ENCODE data around the gene ANKEF1. TPM values are rescaled to one million over a fixed set of nuclear protein-coding genes. Genes with fewer than 3 reads are reported as not detected.

Gene ANKEF1
- total and polyA plus RNA-seq, 2 donors (not counting 1 experiment from before 2014, with no cell fraction given), result 1.1 to 3.0 TPM

GRCh38 chr20:10047427-10047826 is 12.6 kb downstream of the ANKEF1 start:
- Histone ChIP-seq H3K27me3 (replicated peaks in 1 of 4; ENCODE audit: control extremely low read depth in 1 of 4, control insufficient read depth in 3 of 4, insufficient read depth in 4 of 4, low read length in 3 of 4) (no peaks in the 10 kb centered on the region), H3K79me2 (ENCODE audit: control insufficient read depth, insufficient read depth, low read length) (no peaks in the 10 kb centered on the region), H3K4me2 (replicated peaks; ENCODE audit: low read depth, low read length, poor library complexity, severe bottlenecking) (no peak overlapping the region), H2AFZ (ENCODE audit: insufficient read depth, low read depth, low read length, poor library complexity, severe bottlenecking) (no peak overlapping the region), H3K9ac (ENCODE audit: low read length) (no peak overlapping the region), H3K4me3 (ENCODE audit: control extremely low read depth in 1 of 5, extremely low read depth in 1 of 5, insufficient read depth in 1 of 5, low read depth in 2 of 5, low read length in 4 of 5) (no peak overlapping the region), H3K9me3 (ENCODE audit: control extremely low read depth in 1 of 3, control insufficient read depth in 2 of 3, insufficient read depth in 1 of 3, low read length in 2 of 3) (no peaks in the 10 kb centered on the region), H3K4me1 (ENCODE audit: control insufficient read depth in 2 of 2, insufficient read depth in 2 of 2, low read length in 2 of 2) (no peaks in the 10 kb centered on the region), H4K20me1 (ENCODE audit: control insufficient read depth, insufficient read depth, low read length, poor library complexity, severe bottlenecking) (no peaks in the 10 kb centered on the region), H3K27ac (ENCODE audit: low read length in 2 of 2) (no peak overlapping the region), H3K36me3 (replicated peaks in 1 of 2; ENCODE audit: control extremely low read depth in 1 of 2, control insufficient read depth in 1 of 2, extremely low read depth in 1 of 2, insufficient read depth in 2 of 2, low read length in 1 of 2) (peaks cover 0 to 2% of the 10 kb centered on the region in 2 experiments)
- H3K9me3 Mint-ChIP-seq (ENCODE audit: insufficient read depth), result no peaks in the 10 kb centered on the region
- no peaks in the 10 kb centered on the region for H3K27me3 Mint-ChIP-seq
- intact Hi-C loops (cut with micrococcal nuclease), result no loop called here
- CTCF ChIA-PET, result interaction anchor here (0.8 kb wide), 1 partner anchor 381 kb away, joined by 3 read pairs; no protein-coding TSS in a partner anchor
- no peak overlapping the region for H3K27ac Mint-ChIP-seq
- no peaks in the 10 kb centered on the region for H3K4me1 Mint-ChIP-seq
- POLR2A ChIA-PET, result no interaction called here
- no peak overlapping the region for H3K4me3 Mint-ChIP-seq
- ATAC-seq (ENCODE audit: low read depth), result no peak
- no peak for DNase-seq
- TF ChIP-seq EZH2 (IDR thresholded peaks at IDR 0.05; ENCODE audit: borderline replicate concordance, insufficient read depth, low read depth, low read length, poor library complexity, severe bottlenecking), result no peak
- 71% methylated on average over 3 of the region's 4 CpGs for WGBS (ENCODE audit: insufficient coverage)

DNA sequence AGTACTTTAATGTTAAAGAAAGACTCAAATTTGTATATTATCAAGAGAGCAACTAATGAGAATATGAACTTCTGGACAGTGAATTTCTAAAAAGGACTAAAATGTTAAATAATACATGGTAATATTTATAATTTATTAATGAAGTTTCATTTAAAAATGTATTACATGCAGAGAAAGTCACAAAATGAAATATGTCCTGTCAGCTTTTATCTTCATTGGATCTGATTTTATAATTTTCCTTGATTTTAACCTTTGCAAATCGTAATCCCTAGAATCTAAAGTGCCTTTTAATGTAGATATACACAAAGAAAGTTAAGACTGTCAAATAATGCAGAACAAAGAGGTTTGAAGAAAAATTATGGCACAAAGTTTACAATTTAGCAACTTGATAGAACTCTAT is 16.4 kb downstream of the ANKEF1 start:
- WGBS (ENCODE audit: insufficient coverage), result no CpG with 5 or more reads among the region's 1 CpG
- Mint-ChIP-seq H3K27ac (no peak overlapping the region), H3K4me1 (no peaks in the 10 kb centered on the region), H3K4me3 (no peak overlapping the region), H3K9me3 (ENCODE audit: insufficient read depth) (no peaks in the 10 kb centered on the region), H3K27me3 (no peaks in the 10 kb centered on the region)
- Histone ChIP-seq H4K20me1 (ENCODE audit: control insufficient read depth, insufficient read depth, low read length, poor library complexity, severe bottlenecking) (no peaks in the 10 kb centered on the region), H2AFZ (ENCODE audit: insufficient read depth, low read depth, low read length, poor library complexity, severe bottlenecking) (no peak overlapping the region), H3K79me2 (ENCODE audit: control insufficient read depth, insufficient read depth, low read length) (no peaks in the 10 kb centered on the region), H3K4me3 (ENCODE audit: control extremely low read depth in 1 of 5, extremely low read depth in 1 of 5, insufficient read depth in 1 of 5, low read depth in 2 of 5, low read length in 4 of 5) (no peak overlapping the region), H3K36me3 (replicated peaks in 1 of 2; ENCODE audit: control extremely low read depth in 1 of 2, control insufficient read depth in 1 of 2, extremely low read depth in 1 of 2, insufficient read depth in 2 of 2, low read length in 1 of 2) (peaks cover 0 to 11% of the 10 kb centered on the region in 2 experiments), H3K27me3 (replicated peaks in 1 of 4; ENCODE audit: control extremely low read depth in 1 of 4, control insufficient read depth in 3 of 4, insufficient read depth in 4 of 4, low read length in 3 of 4) (no peaks in the 10 kb centered on the region), H3K9me3 (ENCODE audit: control extremely low read depth in 1 of 3, control insufficient read depth in 2 of 3, insufficient read depth in 1 of 3, low read length in 2 of 3) (no peaks in the 10 kb centered on the region), H3K4me1 (ENCODE audit: control insufficient read depth in 2 of 2, insufficient read depth in 2 of 2, low read length in 2 of 2) (no peaks in the 10 kb centered on the region), H3K4me2 (replicated peaks; ENCODE audit: low read depth, low read length, poor library complexity, severe bottlenecking) (no peak overlapping the region), H3K9ac (ENCODE audit: low read length) (no peak overlapping the region), H3K27ac (ENCODE audit: low read length in 2 of 2) (no peak overlapping the region)
- no peak for DNase-seq
- TF ChIP-seq, protein P1, sequence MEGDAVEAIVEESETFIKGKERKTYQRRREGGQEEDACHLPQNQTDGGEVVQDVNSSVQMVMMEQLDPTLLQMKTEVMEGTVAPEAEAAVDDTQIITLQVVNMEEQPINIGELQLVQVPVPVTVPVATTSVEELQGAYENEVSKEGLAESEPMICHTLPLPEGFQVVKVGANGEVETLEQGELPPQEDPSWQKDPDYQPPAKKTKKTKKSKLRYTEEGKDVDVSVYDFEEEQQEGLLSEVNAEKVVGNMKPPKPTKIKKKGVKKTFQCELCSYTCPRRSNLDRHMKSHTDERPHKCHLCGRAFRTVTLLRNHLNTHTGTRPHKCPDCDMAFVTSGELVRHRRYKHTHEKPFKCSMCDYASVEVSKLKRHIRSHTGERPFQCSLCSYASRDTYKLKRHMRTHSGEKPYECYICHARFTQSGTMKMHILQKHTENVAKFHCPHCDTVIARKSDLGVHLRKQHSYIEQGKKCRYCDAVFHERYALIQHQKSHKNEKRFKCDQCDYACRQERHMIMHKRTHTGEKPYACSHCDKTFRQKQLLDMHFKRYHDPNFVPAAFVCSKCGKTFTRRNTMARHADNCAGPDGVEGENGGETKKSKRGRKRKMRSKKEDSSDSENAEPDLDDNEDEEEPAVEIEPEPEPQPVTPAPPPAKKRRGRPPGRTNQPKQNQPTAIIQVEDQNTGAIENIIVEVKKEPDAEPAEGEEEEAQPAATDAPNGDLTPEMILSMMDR (IDR thresholded peaks at IDR 0.05), result no peak
- TF ChIP-seq EZH2 (IDR thresholded peaks at IDR 0.05; ENCODE audit: borderline replicate concordance, insufficient read depth, low read depth, low read length, poor library complexity, severe bottlenecking), result no peak
- intact Hi-C loops (cut with micrococcal nuclease), result no loop called here
- ChIA-PET POLR2A (no interaction called here), CTCF (no interaction called here)
- no peak for ATAC-seq (ENCODE audit: low read depth)
